A549 (cell line): ENCODE data around the gene MED27.

Experiments
- MYC ChIP-seq: IDR thresholded peaks from 2 replicates; pipeline ENCODE4 v1.6.1; 2012; ENCODE audit warnings: mild to moderate bottlenecking, inconsistent platforms, low read length, improper control_type of control experiment, borderline replicate concordance
- RAD21 ChIP-seq, 2 experiments: fragments of >200 bp in 1 of 2; sonication (Bioruptor Twin) in 1 of 2; formaldehyde crosslinking in 1 of 2; IDR thresholded peaks in 1 of 2; conservative IDR thresholded peaks in 1 of 2; 2 replicates in 1 of 2; 3 replicates in 1 of 2; pipeline ENCODE4 v1.6.1; 2012 to 2018; ENCODE audit warnings: inconsistent platforms in 1 of 2
- RCOR1 ChIP-seq: fragments of 150-350 bp; IDR thresholded peaks from 2 replicates; pipeline ENCODE4 v1.6.1; 2014; ENCODE audit warnings: antibody characterized with exemption, low read length, low read depth
- RFX5 ChIP-seq: fragments of 450-650 bp; IDR thresholded peaks from 2 replicates; pipeline ENCODE4 v1.7.1; 2014; ENCODE audit warnings: antibody characterized with exemption, mild to moderate bottlenecking, moderate library complexity
- TF ChIP-seq, protein P1 (sequence below): fragments of >200 bp; sonication (Bioruptor Twin); formaldehyde crosslinking; IDR thresholded peaks from 3 replicates; pipeline ENCODE4 v1.5.1; 2016

DNA sequence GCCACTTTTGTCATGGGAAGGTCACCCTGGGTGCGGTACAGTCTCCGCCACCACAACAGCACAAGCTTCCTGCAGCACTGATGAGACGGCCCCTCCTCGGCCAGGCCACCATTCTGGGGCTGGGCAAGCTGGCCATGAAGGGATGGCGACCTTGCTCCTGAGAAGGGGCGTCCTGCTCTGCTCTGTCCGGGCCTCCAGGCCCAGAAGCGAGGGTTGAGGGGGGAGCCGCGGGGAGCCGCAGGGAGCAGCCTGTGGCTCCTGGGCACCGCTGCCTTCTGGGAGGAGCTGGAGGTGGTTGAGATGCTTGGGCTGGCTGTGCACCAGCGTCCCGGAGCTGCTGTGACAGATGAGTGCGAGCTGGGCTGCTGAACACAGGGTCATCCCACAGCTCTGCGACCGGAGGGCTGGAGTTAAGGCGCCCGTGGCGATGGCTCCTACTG is 255.5 kb downstream of the MED27 start:
- TF ChIP-seq RFX5: no peak
- TF ChIP-seq RCOR1: no peak
- no peak for TF ChIP-seq MYC
- TF ChIP-seq RAD21 (conservative IDR thresholded peaks at IDR 0.05 in 1 of 2, IDR thresholded peaks at IDR 0.05 in 1 of 2): no peak
- TF ChIP-seq, protein P1, sequence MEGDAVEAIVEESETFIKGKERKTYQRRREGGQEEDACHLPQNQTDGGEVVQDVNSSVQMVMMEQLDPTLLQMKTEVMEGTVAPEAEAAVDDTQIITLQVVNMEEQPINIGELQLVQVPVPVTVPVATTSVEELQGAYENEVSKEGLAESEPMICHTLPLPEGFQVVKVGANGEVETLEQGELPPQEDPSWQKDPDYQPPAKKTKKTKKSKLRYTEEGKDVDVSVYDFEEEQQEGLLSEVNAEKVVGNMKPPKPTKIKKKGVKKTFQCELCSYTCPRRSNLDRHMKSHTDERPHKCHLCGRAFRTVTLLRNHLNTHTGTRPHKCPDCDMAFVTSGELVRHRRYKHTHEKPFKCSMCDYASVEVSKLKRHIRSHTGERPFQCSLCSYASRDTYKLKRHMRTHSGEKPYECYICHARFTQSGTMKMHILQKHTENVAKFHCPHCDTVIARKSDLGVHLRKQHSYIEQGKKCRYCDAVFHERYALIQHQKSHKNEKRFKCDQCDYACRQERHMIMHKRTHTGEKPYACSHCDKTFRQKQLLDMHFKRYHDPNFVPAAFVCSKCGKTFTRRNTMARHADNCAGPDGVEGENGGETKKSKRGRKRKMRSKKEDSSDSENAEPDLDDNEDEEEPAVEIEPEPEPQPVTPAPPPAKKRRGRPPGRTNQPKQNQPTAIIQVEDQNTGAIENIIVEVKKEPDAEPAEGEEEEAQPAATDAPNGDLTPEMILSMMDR: no peak
